GM10266 (cell line): Measurements from ENCODE around the gene RIT1.

ENCODE experiments used
- DNase-seq: peaks from one replicate; pipeline ENCODE4 v3.0.0; 2012; ENCODE audit errors: extremely low spot score
- CTCF ChIP-seq: IDR thresholded peaks from 2 replicates; pipeline ENCODE4 v1.5.1; 2012; ENCODE audit warnings: mild to moderate bottlenecking, low read depth; ENCODE audit not compliant: control insufficient read depth, insufficient read depth; ENCODE audit errors: missing control alignments

RIT1 gene

DNA sequence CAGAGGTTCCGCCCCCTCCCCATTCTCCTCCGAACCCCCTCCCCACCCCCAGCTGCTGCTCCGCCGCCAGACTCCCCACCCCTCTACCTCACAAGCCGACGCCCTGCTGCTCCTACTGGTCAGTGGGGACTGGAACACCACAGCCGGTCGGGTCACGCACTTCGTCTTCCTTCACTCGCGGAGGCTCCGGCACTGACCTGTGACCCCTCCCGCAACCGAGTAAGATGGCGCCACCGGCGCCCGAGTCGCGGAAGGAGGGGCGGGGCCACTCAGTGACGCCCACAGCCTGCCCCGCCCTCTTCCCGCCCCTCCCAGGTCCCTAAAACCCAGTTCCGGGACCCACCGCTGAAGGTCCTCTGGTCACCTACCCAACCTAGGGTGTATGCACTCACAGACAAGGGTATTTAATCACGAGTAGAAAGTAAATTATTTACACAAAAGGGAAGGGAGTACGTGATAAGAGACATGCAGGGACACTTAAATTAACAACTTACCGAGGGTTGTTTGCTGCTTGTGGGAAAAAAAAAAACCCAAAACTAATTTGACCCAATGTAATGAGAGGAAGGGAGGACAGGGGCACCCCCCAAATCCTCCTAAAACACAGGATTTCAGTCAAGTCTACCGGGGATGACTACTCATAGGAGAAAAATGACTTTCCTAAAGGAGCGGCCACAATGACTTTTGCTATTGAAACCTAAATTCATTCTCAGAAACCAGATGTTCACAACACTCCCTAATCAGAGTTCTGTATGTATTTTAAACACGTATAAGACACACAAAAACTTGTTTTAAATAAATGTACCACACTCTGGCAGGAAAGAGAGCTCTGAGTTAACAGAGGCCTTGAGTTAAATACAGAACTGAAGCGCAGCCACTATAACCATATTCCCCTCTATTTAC lies at the start of gene RIT1:
RIT1 (minus strand) TSS at position 194 of the 900 bp plus-strand sequence. CDS start 588 bp downstream, outside the sequence.
- no peak for TF ChIP-seq CTCF
- DNase-seq = peak; percentile 85

- no peak for DNase-seq
- TF ChIP-seq CTCF = no peak
These were observed 49.1 kb upstream of the RIT1 start for GRCh38 chr1:155960081-155960745.

DNA sequence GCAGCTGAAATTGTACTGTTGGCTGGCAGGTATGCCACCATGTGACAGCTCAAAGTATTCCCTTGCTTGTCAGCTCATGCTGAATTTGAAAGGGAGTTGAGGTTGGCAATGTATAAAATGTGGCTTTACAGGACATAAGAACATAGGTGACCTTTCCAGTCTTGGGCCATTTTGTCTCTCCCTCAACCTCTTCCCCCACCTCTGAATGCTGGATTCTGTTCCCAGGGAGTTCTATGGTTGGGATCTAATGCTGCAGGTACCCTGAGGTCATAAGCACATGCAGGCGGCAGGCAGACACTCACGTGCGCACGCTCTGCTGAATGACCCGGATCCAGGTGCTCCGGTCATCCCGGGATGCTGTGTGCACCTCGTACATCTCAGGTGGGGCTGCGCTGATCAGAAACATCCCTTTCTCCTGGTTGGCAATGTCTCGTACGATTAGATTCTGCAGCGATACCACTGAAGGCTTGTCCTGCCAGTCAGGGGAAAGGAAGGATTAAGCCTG lies 46.3 kb upstream of the RIT1 start:
- TF ChIP-seq CTCF = no peak
- no peak for DNase-seq

- no peak for DNase-seq
- no peak for TF ChIP-seq CTCF
These were observed 43.5 kb upstream of the RIT1 start for GRCh38 chr1:155954645-155955044.

DNA sequence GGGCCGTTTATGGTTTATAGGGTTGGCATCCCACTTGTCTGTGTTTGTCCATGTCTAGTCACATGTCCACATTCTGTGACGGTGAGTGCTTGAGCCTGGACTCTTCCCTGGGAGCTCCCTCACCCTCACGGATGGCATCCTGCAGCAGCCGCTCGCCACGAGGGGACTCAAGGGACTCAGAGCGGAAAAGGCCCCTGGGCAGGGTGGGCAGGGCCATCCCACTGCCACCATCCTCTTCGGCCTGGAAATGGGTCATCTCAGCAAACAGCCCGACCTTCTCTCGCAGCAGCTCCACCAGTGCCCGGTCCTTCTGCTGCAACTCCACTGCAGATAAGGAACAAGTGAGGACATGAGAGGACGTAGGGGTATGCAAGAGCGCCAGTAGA lies 41.3 kb upstream of the RIT1 start:
- no peak for TF ChIP-seq CTCF
- DNase-seq = no peak

DNA sequence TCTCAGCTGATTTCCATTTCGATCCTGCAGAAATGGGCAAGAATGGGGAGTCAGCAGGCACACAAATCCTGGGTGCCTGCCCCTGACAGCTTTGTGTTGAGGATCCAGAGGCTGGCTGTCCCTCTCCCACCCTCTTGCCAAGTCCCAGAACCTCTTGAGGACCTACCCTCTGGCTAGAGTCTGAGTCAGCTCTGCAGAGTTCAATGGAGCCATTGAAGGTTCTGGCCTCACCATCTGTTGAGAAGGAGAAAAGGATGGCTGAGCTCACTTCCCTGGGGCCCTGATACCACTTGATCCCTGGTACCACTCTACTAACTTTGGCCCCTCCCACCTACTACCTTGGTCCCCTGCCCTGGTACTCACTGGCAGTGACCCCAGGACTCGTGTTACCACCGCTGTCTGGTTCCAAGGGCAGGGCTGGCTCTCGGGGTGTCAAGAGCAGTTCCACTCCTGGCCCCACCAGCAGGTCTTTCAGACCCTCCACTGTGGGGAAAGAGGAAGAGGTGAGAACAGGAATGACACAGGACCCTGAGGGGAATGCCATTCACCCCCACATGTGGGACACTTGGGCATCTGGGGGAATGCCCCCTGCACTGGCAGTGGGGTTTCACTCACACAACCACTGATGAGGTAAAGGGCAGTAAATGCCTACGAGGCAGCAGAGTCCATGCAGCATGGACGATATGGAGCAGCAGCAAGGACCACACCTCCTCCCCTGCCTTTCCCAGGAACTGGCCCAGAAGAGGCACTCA lies 40.8 kb upstream of the RIT1 start:
- no peak for DNase-seq
- no peak for TF ChIP-seq CTCF

GRCh38 chr1:155950829-155951228 lies 39.7 kb upstream of the RIT1 start:
- DNase-seq = no peak
- TF ChIP-seq CTCF = no peak
